Naive thymus-derived CD4-positive, alpha-beta T cell (primary cell): ENCODE results near the gene GPC6. TPM values are rescaled to one million over a fixed set of nuclear protein-coding genes. Genes with fewer than 3 reads are reported as not detected.

Source experiments
- ATAC-seq: fragments of 150-1000 bp; cut with Tn5 transposase; 2 replicates; pipeline ENCODE4 v1.10.0; 2021; ENCODE audit warnings: mild to moderate bottlenecking, moderate library complexity
- CTCF ChIA-PET: fragments of 350-600 bp; sonication (Branson Sonifier 250); formaldehyde crosslinking; loops from one replicate; lab custom pipeline; 2021; ENCODE audit warnings: antibody characterized with exemption; lab: Charles Lee
- POLR2A ChIA-PET: fragments of 350-600 bp; sonication (Branson Sonifier 250); formaldehyde crosslinking; loops from one replicate; lab custom pipeline; 2021; ENCODE audit warnings: antibody characterized with exemption, inconsistent platforms; lab: Charles Lee
- DNase-seq, 9 donors: peaks; one replicate each; pipeline versions ENCODE4 v3.0.0 to v3.0.0-alpha.2; 2020 to 2022; ENCODE audit warnings: mixed read lengths in 1 of 9
- H3K27ac ChIP-seq: one replicate; pipeline ENCODE4 v1.7.0; 2013; ENCODE audit warnings: mild to moderate bottlenecking, low read depth, low read length, moderate library complexity
- H3K27me3 ChIP-seq, 2 donors: one replicate each; pipeline ENCODE4 v1.7.0; 2013; ENCODE audit warnings: low read length in 2 of 2, mild to moderate bottlenecking in 2 of 2, moderate library complexity in 2 of 2; ENCODE audit not compliant: control insufficient read depth in 2 of 2, insufficient read depth in 2 of 2
- H3K36me3 ChIP-seq, 3 experiments: 1 replicate in 2 of 3; 2 replicates in 1 of 3; pipeline ENCODE4 v1.7.0; 2013; ENCODE audit warnings: low read length in 3 of 3, mild to moderate bottlenecking in 3 of 3, moderate library complexity in 1 of 3; ENCODE audit not compliant: insufficient read depth in 3 of 3, control insufficient read depth in 2 of 3
- H3K4me1 ChIP-seq, 2 donors: one replicate each; pipeline ENCODE4 v1.7.0; 2013; ENCODE audit warnings: low read length in 2 of 2, mild to moderate bottlenecking in 2 of 2, moderate library complexity in 1 of 2; ENCODE audit not compliant: control insufficient read depth in 2 of 2, insufficient read depth in 2 of 2
- H3K4me3 ChIP-seq: 2 replicates; pipeline ENCODE4 v1.7.0; 2013; ENCODE audit warnings: mild to moderate bottlenecking, low read length
- H3K9me3 ChIP-seq, 3 experiments: 1 replicate in 2 of 3; 2 replicates in 1 of 3; pipeline ENCODE4 v1.7.0; 2013; ENCODE audit warnings: low read length in 3 of 3; ENCODE audit not compliant: control insufficient read depth in 2 of 3
- H3K27ac Mint-ChIP-seq, 9 donors: one replicate each; pipeline ENCODE4 v1.8.0; 2020 to 2022; ENCODE audit warnings: mixed read lengths in 9 of 9, mild to moderate bottlenecking in 8 of 9, moderate library complexity in 5 of 9, inconsistent platforms in 2 of 9
- H3K27me3 Mint-ChIP-seq, 5 donors: one replicate each; pipeline ENCODE4 v1.8.0; 2021 to 2022; ENCODE audit warnings: mixed read lengths in 5 of 5, mild to moderate bottlenecking in 1 of 5
- H3K36me3 Mint-ChIP-seq, 5 donors: one replicate each; pipeline ENCODE4 v1.8.0; 2020 to 2022; ENCODE audit warnings: mixed read lengths in 5 of 5, mild to moderate bottlenecking in 3 of 5, inconsistent platforms in 1 of 5
- H3K4me1 Mint-ChIP-seq, 7 donors: one replicate each; pipeline ENCODE4 v1.8.0; 2020 to 2022; ENCODE audit warnings: mixed read lengths in 7 of 7, mild to moderate bottlenecking in 3 of 7, inconsistent platforms in 1 of 7
- H3K4me3 Mint-ChIP-seq, 10 donors: one replicate each; pipeline ENCODE4 v1.8.0; 2020 to 2022; ENCODE audit warnings: mild to moderate bottlenecking in 10 of 10, mixed read lengths in 10 of 10, moderate library complexity in 6 of 10, inconsistent platforms in 2 of 10
- H3K9me3 Mint-ChIP-seq, 11 donors: one replicate each; pipeline ENCODE4 v1.8.0; 2020 to 2022; ENCODE audit warnings: mixed read lengths in 11 of 11, mild to moderate bottlenecking in 4 of 11, inconsistent platforms in 1 of 11, moderate library complexity in 1 of 11
- intact Hi-C, 2 donors: fragments of 100-400 bp; cut with micrococcal nuclease; formaldehyde crosslinking; loops; one replicate each; pipeline ENCODE4 v1.15.1; 2023
- polyA plus RNA-seq, 2 donors: library from polyadenylated mRNA; unstranded; fragments of 300-500 nt; fragmentation: Illumina TruSeq; gene quantifications; one replicate each; pipeline ENCODE4 v1.2.3, GENCODE V29; 2021
- total RNA-seq, 6 experiments: library from RNA in 5 of 6; stranded (reverse) in 5 of 6; gene quantifications; 1 replicate in 5 of 6; 2 replicates in 1 of 6; pipeline ENCODE4 v1.2.3 and lab custom pipeline; 2021 to 2026

GPC6 gene
- total and polyA plus RNA-seq, 7 experiments from 2014 or later, result not detected

DNA sequence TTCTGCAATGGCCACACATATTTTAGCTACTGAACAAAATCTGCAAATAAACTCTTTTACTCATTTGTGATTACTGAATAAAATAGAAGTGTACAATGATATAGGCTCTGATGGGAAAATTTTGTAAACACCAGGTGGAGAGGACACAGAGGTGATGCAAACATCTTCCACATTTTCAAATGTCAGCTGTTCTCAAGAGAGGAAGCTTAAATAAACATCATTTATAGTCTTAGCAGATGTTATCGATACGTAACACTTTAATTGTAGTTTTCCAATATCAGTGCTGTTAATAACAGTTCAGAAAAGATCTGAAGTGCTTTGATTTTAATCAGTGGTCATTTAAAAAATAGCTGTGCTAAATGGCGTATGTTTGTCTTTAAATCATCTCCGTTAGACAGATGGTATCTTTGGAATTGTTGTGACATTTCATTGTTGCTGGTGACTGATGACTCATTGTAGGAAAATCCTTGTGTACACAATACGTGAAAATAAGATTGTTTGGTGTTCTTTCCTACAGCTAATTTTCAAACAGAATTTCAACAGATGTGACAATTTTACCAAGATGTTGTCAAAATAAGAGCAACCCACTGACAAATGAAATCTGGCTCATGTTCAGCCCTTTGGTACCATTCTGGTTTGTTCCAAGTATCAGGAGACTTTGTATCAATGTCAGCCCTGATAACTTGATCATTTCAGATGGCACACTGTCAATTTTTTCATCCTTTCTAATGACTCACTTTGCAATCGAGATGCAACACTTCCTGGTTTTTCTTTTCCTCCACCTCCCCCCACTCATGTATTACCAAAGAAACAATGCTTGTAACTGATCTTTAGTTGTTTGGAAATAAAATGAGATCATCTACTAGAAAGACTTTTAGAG is 736.9 kb downstream of the GPC6 start:
- CTCF ChIA-PET, result no interaction called here
- Histone ChIP-seq H3K4me1 (no peaks in the 10 kb centered on the region), H3K4me3 (no peak overlapping the region), H3K9me3 (no peaks in the 10 kb centered on the region), H3K27ac (no peak overlapping the region), H3K27me3 (no peaks in the 10 kb centered on the region), H3K36me3 (no peaks in the 10 kb centered on the region)
- Mint-ChIP-seq H3K4me1 (no peaks in the 10 kb centered on the region), H3K36me3 (no peaks in the 10 kb centered on the region), H3K27me3 (peaks cover 0 to 19% (median 15%) of the 10 kb centered on the region in 5 donors), H3K27ac (no peak overlapping the region), H3K4me3 (no peak overlapping the region), H3K9me3 (peaks cover 0 to 4% (median 0%) of the 10 kb centered on the region in 11 donors)
- POLR2A ChIA-PET, result no interaction called here
- no peak for DNase-seq
- ATAC-seq, result no peak
- intact Hi-C loops, result no loop called here

GRCh38 chr13:93964146-93964512 is 737.5 kb downstream of the GPC6 start:
- H3K4me3 ChIP-seq, result no peak overlapping the region
- Mint-ChIP-seq H3K27me3 (peaks cover 0 to 19% (median 15%) of the 10 kb centered on the region in 5 donors), H3K27ac (no peak overlapping the region), H3K9me3 (peaks cover 0 to 4% (median 0%) of the 10 kb centered on the region in 11 donors), H3K4me1 (no peaks in the 10 kb centered on the region), H3K4me3 (no peak overlapping the region), H3K36me3 (no peaks in the 10 kb centered on the region)
- H3K4me1 ChIP-seq, result no peaks in the 10 kb centered on the region
- H3K36me3 ChIP-seq, result no peaks in the 10 kb centered on the region
- DNase-seq (no peak), ATAC-seq (no peak)
- H3K9me3 ChIP-seq, result no peaks in the 10 kb centered on the region
- H3K27ac ChIP-seq, result no peak overlapping the region
- ChIA-PET POLR2A (no interaction called here), CTCF (no interaction called here)
- intact Hi-C loops, result no loop called here
- no peaks in the 10 kb centered on the region for H3K27me3 ChIP-seq

DNA sequence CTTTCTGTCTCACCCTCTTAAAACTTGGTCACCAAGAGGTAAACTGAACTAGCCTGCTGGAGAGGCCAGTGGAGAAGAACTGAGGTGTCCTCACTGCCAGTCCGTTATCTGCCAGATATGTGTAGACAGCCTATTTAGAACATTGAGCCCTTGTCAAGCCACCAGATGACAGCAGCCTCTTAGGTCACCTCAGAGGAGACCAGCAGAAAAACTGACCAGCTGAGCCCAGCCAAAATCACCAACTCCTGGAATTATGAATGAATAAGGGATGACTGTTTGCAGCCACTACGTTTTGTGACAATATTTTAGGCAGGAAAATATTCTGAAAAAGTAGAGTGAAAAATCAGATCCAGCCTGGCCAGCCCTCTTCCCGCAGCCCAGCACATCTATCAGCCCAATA is 739.0 kb downstream of the GPC6 start:
- H3K36me3 Mint-ChIP-seq, result no peaks in the 10 kb centered on the region
- ATAC-seq (no peak), DNase-seq (no peak)
- H3K27ac Mint-ChIP-seq, result no peak overlapping the region
- POLR2A ChIA-PET, result no interaction called here
- H3K9me3 ChIP-seq, result no peaks in the 10 kb centered on the region
- H3K36me3 ChIP-seq, result no peaks in the 10 kb centered on the region
- no peaks in the 10 kb centered on the region for H3K4me1 Mint-ChIP-seq
- H3K27me3 Mint-ChIP-seq, result peaks cover 0 to 19% (median 11%) of the 10 kb centered on the region in 5 donors
- CTCF ChIA-PET, result no interaction called here
- H3K9me3 Mint-ChIP-seq, result no peaks in the 10 kb centered on the region
- no peak overlapping the region for H3K27ac ChIP-seq
- intact Hi-C loops, result no loop called here
- H3K27me3 ChIP-seq, result no peaks in the 10 kb centered on the region
- no peak overlapping the region for H3K4me3 Mint-ChIP-seq
- no peak overlapping the region for H3K4me3 ChIP-seq
- no peaks in the 10 kb centered on the region for H3K4me1 ChIP-seq

DNA sequence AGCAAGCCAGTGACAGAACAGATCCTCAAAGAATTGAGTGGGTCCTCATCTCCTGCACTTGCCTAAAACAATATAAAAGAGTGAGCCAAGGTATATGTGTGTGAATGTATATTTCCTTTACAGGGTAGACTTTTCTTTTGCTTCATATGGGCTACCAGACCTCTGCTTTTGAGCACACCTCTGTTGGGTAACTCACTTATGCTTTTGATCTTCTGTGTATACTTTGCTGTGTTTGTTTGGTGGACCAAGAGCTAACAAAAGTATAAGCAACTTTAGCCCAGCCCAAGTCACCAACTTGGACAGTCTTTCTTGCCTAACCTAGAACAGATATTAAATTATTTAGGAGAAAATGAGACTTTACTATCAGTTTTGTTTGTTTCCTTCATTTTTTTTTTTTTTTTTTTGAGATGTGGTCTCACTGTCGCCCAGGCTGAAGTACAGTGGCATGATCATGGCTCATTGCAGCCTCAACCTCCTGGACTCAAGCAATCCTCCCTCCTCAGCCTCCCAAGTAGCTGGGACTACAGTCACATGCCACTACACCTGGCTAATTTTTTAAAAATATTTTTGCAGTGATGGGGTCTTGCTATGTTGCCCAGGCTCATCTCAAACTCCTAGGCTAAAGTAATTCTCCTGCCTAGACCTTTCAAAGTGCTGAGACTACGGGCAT is 739.8 kb downstream of the GPC6 start:
- CTCF ChIA-PET, result no interaction called here
- H3K27ac Mint-ChIP-seq, result no peak overlapping the region
- Histone ChIP-seq H3K4me3 (no peak overlapping the region), H3K27me3 (no peaks in the 10 kb centered on the region), H3K27ac (no peak overlapping the region), H3K9me3 (no peaks in the 10 kb centered on the region), H3K36me3 (no peaks in the 10 kb centered on the region), H3K4me1 (no peaks in the 10 kb centered on the region)
- no peaks in the 10 kb centered on the region for H3K9me3 Mint-ChIP-seq
- intact Hi-C loops, result no loop called here
- H3K4me1 Mint-ChIP-seq, result no peaks in the 10 kb centered on the region
- DNase-seq, result no peak
- H3K27me3 Mint-ChIP-seq, result peaks cover 0 to 19% (median 11%) of the 10 kb centered on the region in 5 donors
- POLR2A ChIA-PET, result no interaction called here
- H3K36me3 Mint-ChIP-seq, result no peaks in the 10 kb centered on the region
- no peak for ATAC-seq
- no peak overlapping the region for H3K4me3 Mint-ChIP-seq

DNA sequence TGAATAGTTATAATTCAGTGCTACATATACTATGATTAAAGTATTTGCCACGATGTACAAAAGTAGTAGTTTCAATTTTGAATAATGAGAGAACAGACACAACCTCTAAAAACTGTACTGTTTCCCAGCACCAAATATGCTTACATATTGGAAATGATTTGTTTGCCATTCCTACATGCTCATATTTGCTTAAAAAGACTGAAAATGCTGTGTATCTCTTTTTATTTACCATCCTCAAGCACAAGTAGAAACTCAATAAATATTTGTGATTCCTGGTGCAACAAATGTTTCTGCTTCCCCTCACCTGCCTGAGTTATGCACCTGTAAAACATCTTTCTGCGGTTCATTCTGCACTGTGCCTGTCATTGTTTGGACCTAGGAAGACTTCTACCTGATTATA is 740.7 kb downstream of the GPC6 start:
- intact Hi-C loops, result no loop called here
- ATAC-seq (no peak), DNase-seq (no peak)
- CTCF ChIA-PET, result no interaction called here
- Mint-ChIP-seq H3K4me1 (no peaks in the 10 kb centered on the region), H3K27me3 (peaks cover 0 to 19% (median 9%) of the 10 kb centered on the region in 5 donors), H3K9me3 (no peaks in the 10 kb centered on the region), H3K4me3 (no peak overlapping the region), H3K27ac (no peak overlapping the region), H3K36me3 (no peaks in the 10 kb centered on the region)
- Histone ChIP-seq H3K36me3 (no peaks in the 10 kb centered on the region), H3K27ac (no peak overlapping the region), H3K9me3 (no peaks in the 10 kb centered on the region), H3K4me1 (no peaks in the 10 kb centered on the region), H3K4me3 (no peak overlapping the region), H3K27me3 (no peaks in the 10 kb centered on the region)
- POLR2A ChIA-PET, result no interaction called here

- no peak for ATAC-seq
- POLR2A ChIA-PET, result interaction anchor here (0.7 kb wide), 1 partner anchor 13 kb away, joined by 3 read pairs; no protein-coding TSS in a partner anchor
- Mint-ChIP-seq H3K27me3 (peaks cover 0 to 24% (median 9%) of the 10 kb centered on the region in 5 donors), H3K4me1 (no peaks in the 10 kb centered on the region), H3K4me3 (no peak overlapping the region), H3K36me3 (no peaks in the 10 kb centered on the region), H3K9me3 (peaks cover 0 to 1% (median 0%) of the 10 kb centered on the region in 11 donors), H3K27ac (no peak overlapping the region)
- no peaks in the 10 kb centered on the region for H3K4me1 ChIP-seq
- CTCF ChIA-PET, result no interaction called here
- H3K27ac ChIP-seq, result no peak overlapping the region
- no peak overlapping the region for H3K4me3 ChIP-seq
- no peaks in the 10 kb centered on the region for H3K36me3 ChIP-seq
- no peak for DNase-seq
- H3K9me3 ChIP-seq, result no peaks in the 10 kb centered on the region
- intact Hi-C loops, result no loop called here
- H3K27me3 ChIP-seq, result no peaks in the 10 kb centered on the region
Observed at GRCh38 chr13:93975242-93975641, 748.6 kb downstream of the GPC6 start.
